Gastrocnemius medialis (tissue), 4 donors: ENCODE data around the gene LSG1. TPM values are rescaled to one million over a fixed set of nuclear protein-coding genes. Genes with fewer than 3 reads are reported as not detected.

ENCODE experiments used
- ATAC-seq, 2 donors: fragments of 150-250 bp; one replicate each; pipeline ENCODE4 v1.9.1; 2016
- DNase-seq, 2 donors: peaks; one replicate each; pipeline ENCODE4 v3.0.0-alpha.2; 2019
- H3K27ac ChIP-seq, 4 donors: fragments of 200-600 bp; sonication (generic); 1 replicate in 1 of 4; 2 replicates in 3 of 4; pipeline ENCODE4 v1.5.1; 2016 to 2018; ENCODE audit warnings: mild to moderate bottlenecking in 2 of 4, moderate library complexity in 1 of 4
- H3K27me3 ChIP-seq, 3 donors: fragments of 200-600 bp; sonication (generic) in 2 of 3; 1 replicate in 1 of 3; 2 replicates in 2 of 3; pipeline versions ENCODE4 v1.5.1 to v1.6.0; 2016 to 2019; ENCODE audit warnings: mild to moderate bottlenecking in 1 of 3, moderate library complexity in 1 of 3
- H3K36me3 ChIP-seq, 2 donors: fragments of 200-600 bp; sonication (generic) in 1 of 2; one replicate each; pipeline ENCODE4 v1.5.1; 2017 to 2018
- H3K4me1 ChIP-seq, 2 donors: fragments of 200-600 bp; sonication (generic) in 1 of 2; one replicate each; pipeline ENCODE4 v1.5.1; 2016 to 2017; ENCODE audit warnings: mild to moderate bottlenecking in 2 of 2
- H3K4me3 ChIP-seq, 4 donors: fragments of 200-600 bp; sonication (generic) in 3 of 4; 1 replicate in 1 of 4; 2 replicates in 3 of 4; pipeline ENCODE4 v1.5.1; 2016 to 2019; ENCODE audit warnings: mild to moderate bottlenecking in 2 of 4
- H3K9me3 ChIP-seq, 3 donors: fragments of 200-600 bp; sonication (generic) in 2 of 3; 1 replicate in 1 of 3; 2 replicates in 2 of 3; pipeline ENCODE4 v1.5.1; 2016 to 2019
- POLR2A ChIP-seq, 2 donors: fragments of 450-650 bp; IDR thresholded peaks; one replicate each; pipeline ENCODE4 v1.6.1; 2017; ENCODE audit warnings: antibody characterized with exemption in 2 of 2, mild to moderate bottlenecking in 2 of 2, moderate library complexity in 2 of 2
- in situ Hi-C, 4 donors: fragments of 200-750 bp; cut with MboI; loops; one replicate each; pipeline versions ENCODE4 v1.15.0 to v1.8.0; 2017; ENCODE audit warnings: low sequenced_read_pairs in 4 of 4
- intact Hi-C: fragments of 100-400 bp; cut with DNase I; formaldehyde crosslinking; loops from one replicate; pipeline ENCODE4 v1.15.1; 2023; ENCODE audit warnings: low total_unique reads
- total RNA-seq, 4 donors: library from RNA; depleted of rRNA; stranded (reverse); fragments of >200 nt; gene quantifications; one replicate each; pipeline versions ENCODE4 v1.1.0 to v1.2.3, GENCODE V29; 2016
- TF ChIP-seq, protein P1 (sequence below), 5 experiments: fragments of 450-650 bp in 3 of 5; fragments of 200-600 bp in 2 of 5; sonication (generic) in 2 of 5; IDR thresholded peaks in 4 of 5; conservative IDR thresholded peaks in 1 of 5; 1 replicate in 4 of 5; 2 replicates in 1 of 5; pipeline ENCODE4 v1.5.1; 2016 to 2019; ENCODE audit warnings: antibody characterized with exemption in 5 of 5, mild to moderate bottlenecking in 3 of 5, moderate library complexity in 3 of 5

The LSG1 gene
- total RNA-seq, 4 donors from 2014 or later: 23.2 to 38.4 (median 28.0) TPM

DNA sequence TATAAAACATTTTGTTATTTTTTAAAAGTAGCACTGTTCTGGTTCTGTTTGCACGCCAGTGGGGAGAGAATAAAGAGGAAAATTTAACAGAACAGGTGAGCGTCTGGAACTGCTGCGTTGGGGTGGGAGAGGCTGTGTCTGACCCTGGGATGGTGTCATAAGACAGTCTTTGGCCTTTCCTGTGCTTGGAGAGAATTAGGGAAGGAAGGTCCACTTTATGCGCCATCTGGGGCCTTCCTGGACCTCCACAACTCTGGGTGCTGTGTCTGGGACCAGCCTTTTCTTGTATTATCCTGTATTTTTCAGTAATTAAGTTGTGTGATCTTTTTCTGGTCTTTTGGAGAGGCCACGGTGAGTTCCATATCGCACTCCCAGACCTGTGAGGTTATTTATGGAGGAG is 17.0 kb upstream of the LSG1 start:
- Histone ChIP-seq H3K4me1 (peaks cover 35 to 47% of the 10 kb centered on the region in 2 donors), H3K27me3 (no peaks in the 10 kb centered on the region), H3K27ac (peak overlapping the region; percentile 75 to 84 (median 78)), H3K4me3 (peak overlapping the region in 3 of 4 donors; percentile 8 to 74 (median 74)), H3K36me3 (no peaks in the 10 kb centered on the region), H3K9me3 (no peaks in the 10 kb centered on the region)
- TF ChIP-seq POLR2A (IDR thresholded peaks at IDR 0.05): no peak
- TF ChIP-seq, protein P1, sequence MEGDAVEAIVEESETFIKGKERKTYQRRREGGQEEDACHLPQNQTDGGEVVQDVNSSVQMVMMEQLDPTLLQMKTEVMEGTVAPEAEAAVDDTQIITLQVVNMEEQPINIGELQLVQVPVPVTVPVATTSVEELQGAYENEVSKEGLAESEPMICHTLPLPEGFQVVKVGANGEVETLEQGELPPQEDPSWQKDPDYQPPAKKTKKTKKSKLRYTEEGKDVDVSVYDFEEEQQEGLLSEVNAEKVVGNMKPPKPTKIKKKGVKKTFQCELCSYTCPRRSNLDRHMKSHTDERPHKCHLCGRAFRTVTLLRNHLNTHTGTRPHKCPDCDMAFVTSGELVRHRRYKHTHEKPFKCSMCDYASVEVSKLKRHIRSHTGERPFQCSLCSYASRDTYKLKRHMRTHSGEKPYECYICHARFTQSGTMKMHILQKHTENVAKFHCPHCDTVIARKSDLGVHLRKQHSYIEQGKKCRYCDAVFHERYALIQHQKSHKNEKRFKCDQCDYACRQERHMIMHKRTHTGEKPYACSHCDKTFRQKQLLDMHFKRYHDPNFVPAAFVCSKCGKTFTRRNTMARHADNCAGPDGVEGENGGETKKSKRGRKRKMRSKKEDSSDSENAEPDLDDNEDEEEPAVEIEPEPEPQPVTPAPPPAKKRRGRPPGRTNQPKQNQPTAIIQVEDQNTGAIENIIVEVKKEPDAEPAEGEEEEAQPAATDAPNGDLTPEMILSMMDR (IDR thresholded peaks at IDR 0.05 in 4 of 5, conservative IDR thresholded peaks at IDR 0.05 in 1 of 5): no peak
- no peak for ATAC-seq
- in situ Hi-C loops: loop anchor here (10.0 to 25.0 kb wide), 5 partner anchors 166 to 848 kb away; partner anchors contain the start of gene PPP1R2 (in 2 of the 4)
- intact Hi-C loops: loop anchor here (10.0 kb wide), 2 partner anchors 266 to 756 kb away; partner anchors contain the start of gene ACAP2
- DNase-seq: no peak

DNA sequence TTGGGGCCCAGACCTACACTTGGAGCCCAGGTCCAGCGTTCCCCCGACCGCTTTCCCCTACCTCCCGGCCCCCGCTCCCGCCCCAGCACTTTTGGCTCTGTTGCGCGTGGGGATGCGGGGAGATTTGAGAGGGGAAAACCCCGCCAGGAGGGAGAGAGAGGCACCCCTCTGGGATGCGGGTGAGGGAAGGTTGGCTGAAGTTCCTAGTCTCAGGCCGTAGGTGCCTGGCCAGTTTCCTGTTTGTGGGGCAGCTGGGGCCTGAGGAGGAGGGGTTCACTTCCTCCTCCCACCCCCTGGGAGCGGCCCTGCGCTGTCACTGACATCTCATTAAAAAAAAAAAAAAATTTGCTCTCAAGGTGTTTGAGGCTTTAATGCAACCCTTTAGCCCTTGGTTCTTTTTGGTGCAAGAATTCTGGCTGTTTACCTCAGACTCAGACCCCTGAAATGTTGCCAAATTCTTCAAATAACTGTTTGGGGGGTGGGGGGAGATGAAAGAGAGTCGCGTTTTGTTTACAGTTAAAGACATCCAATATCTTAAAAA is 16.3 kb upstream of the LSG1 start:
- TF ChIP-seq, protein P1 (IDR thresholded peaks at IDR 0.05 in 4 of 5, conservative IDR thresholded peaks at IDR 0.05 in 1 of 5): no peak
- TF ChIP-seq POLR2A (IDR thresholded peaks at IDR 0.05): no peak
- DNase-seq (no peak), ATAC-seq (no peak)
- Histone ChIP-seq H3K9me3 (no peaks in the 10 kb centered on the region), H3K27ac (peak overlapping the region; percentile 75 to 84 (median 82)), H3K36me3 (no peaks in the 10 kb centered on the region), H3K4me3 (peak overlapping the region; percentile 63 to 82 (median 74)), H3K27me3 (no peaks in the 10 kb centered on the region), H3K4me1 (peaks cover 35 to 50% of the 10 kb centered on the region in 2 donors)
- in situ Hi-C loops (loop anchor here (10.0 to 25.0 kb wide), 5 partner anchors 167 to 849 kb away; partner anchors contain the start of gene PPP1R2 (in 2 of the 4)), intact Hi-C loops (loop anchor here (10.0 kb wide), 2 partner anchors 267 to 757 kb away; partner anchors contain the start of gene ACAP2)

DNA sequence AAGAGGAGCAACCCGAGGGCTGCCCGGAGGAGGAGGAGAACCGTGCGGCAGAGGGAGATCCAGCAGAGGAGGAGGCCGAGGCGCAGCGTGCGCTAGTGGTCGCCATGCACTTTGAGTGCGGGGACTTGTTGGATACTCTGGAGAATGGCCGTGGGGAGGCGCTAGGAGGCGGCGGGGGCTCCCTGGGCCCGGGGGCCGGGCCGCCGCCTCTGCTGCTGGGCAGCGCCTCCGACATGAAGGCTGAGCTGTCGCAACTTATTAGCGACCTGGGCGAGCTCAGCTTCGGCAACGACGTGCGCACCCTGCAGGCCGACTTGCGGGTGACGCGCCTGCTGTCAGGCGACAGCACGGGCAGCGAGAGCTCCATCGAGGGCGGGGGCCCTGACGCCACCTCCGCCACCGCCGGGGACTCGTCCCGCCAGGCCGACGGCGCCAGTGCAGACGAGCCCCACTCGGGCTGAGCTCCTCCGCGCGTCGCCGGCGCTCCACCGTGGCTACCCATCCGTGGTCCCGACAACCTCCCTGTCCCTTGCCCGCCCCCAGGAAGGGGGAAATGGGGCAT is 15.7 kb upstream of the LSG1 start:
- Histone ChIP-seq H3K27ac (peak overlapping the region; percentile 75 to 84 (median 82)), H3K4me3 (peak overlapping the region; percentile 63 to 82 (median 74)), H3K36me3 (no peaks in the 10 kb centered on the region), H3K9me3 (no peaks in the 10 kb centered on the region), H3K27me3 (no peaks in the 10 kb centered on the region), H3K4me1 (peaks cover 39 to 56% of the 10 kb centered on the region in 2 donors)
- ATAC-seq (peak; percentile 11 to 18), DNase-seq (peak; percentile 30 to 64)
- intact Hi-C loops (loop anchor here (2.0 to 10.0 kb wide), 4 partner anchors 15 to 757 kb away; partner anchors contain the start of genes ACAP2 and LSG1), in situ Hi-C loops (loop anchor here (10.0 to 25.0 kb wide), 5 partner anchors 167 to 850 kb away; partner anchors contain the start of gene PPP1R2 (in 2 of the 4))
- TF ChIP-seq, protein P1 (IDR thresholded peaks at IDR 0.05 in 4 of 5, conservative IDR thresholded peaks at IDR 0.05 in 1 of 5): peak in 4 of 5 experiments; percentile 5 to 51 (median 25)
- peak; percentile 33 to 37 for TF ChIP-seq POLR2A (IDR thresholded peaks at IDR 0.05)

DNA sequence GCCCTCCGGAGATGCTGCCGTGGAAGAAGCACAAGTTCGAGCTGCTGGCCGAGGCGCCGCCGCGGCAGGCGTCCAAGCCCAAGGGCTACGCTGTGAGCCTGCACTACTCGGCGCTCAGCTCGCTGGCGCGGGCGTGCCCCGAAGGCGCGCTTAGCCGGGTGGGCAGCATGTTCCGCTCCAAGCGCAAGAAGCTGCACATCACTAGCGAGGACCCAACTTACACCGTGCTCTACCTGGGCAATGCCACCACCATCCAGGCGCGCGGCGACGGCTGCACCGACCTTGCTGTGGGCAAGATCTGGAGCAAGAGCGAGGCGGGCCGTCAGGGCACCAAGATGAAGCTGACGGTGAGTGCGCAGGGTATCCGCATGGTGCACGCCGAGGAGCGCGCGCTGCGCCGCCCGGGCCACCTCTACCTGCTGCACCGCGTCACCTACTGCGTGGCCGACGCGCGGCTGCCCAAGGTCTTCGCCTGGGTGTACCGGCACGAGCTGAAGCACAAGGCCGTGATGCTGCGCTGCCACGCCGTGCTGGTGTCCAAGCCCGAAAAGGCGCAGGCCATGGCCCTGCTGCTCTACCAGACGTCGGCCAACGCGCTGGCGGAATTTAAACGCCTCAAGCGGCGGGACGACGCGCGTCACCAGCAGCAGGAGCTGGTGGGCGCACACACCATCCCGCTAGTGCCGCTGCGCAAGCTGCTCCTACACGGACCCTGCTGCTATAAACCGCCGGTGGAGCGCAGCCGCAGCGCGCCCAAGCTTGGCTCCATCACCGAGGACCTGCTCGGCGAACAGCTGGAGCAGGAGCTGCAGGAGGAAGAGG is 15.0 kb upstream of the LSG1 start:
- DNase-seq (peak in 1 of 2 donors; percentile 34), ATAC-seq (peak; percentile 7 to 10)
- intact Hi-C loops: loop anchor here (2.0 to 10.0 kb wide), 4 partner anchors 14 to 758 kb away; partner anchors contain the start of genes ACAP2 and LSG1
- Histone ChIP-seq H3K9me3 (no peaks in the 10 kb centered on the region), H3K36me3 (no peaks in the 10 kb centered on the region), H3K4me1 (peaks cover 40 to 56% of the 10 kb centered on the region in 2 donors), H3K27ac (peak overlapping the region; percentile 75 to 84 (median 82)), H3K27me3 (no peaks in the 10 kb centered on the region), H3K4me3 (peak overlapping the region; percentile 63 to 82 (median 74))
- TF ChIP-seq POLR2A (IDR thresholded peaks at IDR 0.05): no peak
- TF ChIP-seq, protein P1 (IDR thresholded peaks at IDR 0.05 in 4 of 5, conservative IDR thresholded peaks at IDR 0.05 in 1 of 5): no peak
- in situ Hi-C loops: loop anchor here (10.0 to 25.0 kb wide), 5 partner anchors 168 to 850 kb away; partner anchors contain the start of gene PPP1R2 (in 2 of the 4)
